Nucleus accumbens (tissue), 56 donors: ENCODE measurements around the gene HEATR9.

Source experiments
- DNase-seq, 56 donors: peaks; one replicate each; lab custom pipeline; 2025; lab: John Stamatoyannopoulos, UW

HEATR9 gene

DNA sequence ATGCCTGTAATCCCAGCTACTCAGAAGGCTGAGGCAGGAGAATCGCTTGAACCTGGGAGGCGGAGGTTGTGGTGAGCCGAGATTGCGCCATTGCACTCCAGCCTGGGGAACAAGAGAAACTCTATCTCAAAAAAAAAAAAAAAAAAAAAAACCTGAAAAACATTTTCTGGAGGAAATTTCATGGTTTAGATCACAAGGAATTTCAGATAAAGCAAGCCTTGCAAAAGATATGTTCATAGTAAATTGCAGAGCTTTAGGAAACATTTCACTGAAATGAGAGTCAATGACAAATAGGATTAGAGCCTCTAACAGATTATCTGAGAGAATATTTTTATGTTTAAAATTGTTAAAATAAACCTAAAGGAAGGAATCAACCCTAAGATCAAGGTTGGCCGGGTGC is 56.2 kb downstream of the HEATR9 start:
- no peak for DNase-seq

GRCh38 chr17:35811759-35812158 is 56.9 kb downstream of the HEATR9 start:
- no peak for DNase-seq

DNA sequence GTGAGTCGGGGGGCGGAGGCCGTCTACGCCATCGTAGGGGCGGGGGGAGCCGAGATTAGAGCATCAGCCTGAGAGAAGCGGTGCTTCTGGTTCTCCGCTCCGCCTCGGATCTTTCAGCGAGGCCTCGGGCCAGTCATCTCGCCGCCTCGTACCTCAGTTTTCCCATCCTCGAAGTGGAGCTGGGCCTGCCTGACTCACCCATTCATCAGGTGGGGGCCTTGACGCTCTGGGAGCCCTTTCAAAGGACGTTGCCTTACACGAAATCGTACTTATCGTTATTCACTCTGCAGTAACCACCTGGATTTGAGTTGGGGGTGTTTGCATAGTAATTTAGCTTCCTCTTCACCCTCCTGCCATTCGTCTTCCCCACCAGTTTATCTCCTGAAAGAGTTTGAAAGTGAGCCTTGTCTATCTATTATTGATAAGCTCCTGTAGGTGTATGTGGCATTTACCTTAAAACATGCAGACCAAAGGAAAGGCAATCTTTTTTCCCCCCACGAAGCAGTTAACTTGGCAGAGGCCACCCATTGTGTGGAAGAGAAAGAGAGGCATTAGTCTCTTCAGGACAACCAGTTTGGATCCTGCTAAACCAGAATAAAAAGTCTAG is 58.7 kb downstream of the HEATR9 start:
- peak in 1 of 56 donors; percentile 65 for DNase-seq

- peak; percentile 68 to 98 (median 94) for DNase-seq
Observed at GRCh38 chr17:35808962-35809854, 59.5 kb downstream of the HEATR9 start, which contains the start of gene TAF15. TAF15 (plus strand) TSS chr17:35809484; CDS start chr17:35809570, 86 bp downstream.

DNA sequence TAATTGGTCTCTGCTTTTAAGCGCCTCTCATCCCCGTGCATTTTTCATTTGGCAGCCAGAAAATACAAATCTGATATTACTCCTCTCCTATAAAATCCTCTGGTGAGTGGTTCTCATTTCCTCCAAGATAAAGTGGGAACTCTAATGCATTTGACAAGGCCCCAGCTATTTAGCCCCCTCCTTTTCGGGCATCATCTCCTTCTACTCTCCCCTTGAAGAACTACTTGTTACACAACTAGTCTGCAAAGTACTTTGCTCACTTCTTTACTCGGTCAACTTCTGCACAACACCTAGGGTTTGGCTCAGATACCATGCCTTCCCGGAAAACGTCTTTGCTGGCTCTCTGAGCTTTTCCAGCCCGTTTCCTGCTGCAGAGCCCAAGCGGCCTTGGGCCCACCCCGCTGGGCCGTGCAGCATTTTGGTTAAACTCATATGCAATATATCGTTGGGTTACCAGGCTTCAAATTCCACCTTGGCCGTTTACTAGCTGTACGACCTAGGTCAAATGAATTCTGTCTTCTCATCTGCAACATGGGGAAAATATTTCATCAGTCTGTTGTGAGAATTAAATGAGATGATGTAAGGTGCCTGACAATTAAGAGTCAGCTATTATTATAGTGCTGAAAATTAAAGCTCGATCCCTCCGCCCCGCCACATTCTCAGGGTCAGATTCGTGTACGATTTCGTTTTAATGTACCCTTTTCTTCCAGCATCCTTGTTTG is 60.3 kb downstream of the HEATR9 start:
- DNase-seq, result no peak

GRCh38 chr17:35807371-35808144 is 61.1 kb downstream of the HEATR9 start:
- no peak for DNase-seq
